Neural crest cell (in vitro differentiated cells): Measurements from ENCODE around the gene SLC35E2B. TPM values are rescaled to one million over a fixed set of nuclear protein-coding genes. Genes with fewer than 3 reads are reported as not detected.

ENCODE experiments used
- DNase-seq: peaks from one replicate; pipeline ENCODE4 v3.0.0; 2021; ENCODE audit warnings: low read depth, mixed read lengths, low spot score
- H3K27ac Mint-ChIP-seq: one replicate; pipeline ENCODE4 v1.8.0; 2021; ENCODE audit warnings: mild to moderate bottlenecking, mixed read lengths; ENCODE audit not compliant: unreplicated experiment
- H3K27me3 Mint-ChIP-seq: 2 replicates; pipeline ENCODE4 v1.8.0; 2021; ENCODE audit warnings: low read depth, mild to moderate bottlenecking, mixed read lengths
- H3K36me3 Mint-ChIP-seq: 2 replicates; pipeline ENCODE4 v1.8.0; 2021; ENCODE audit warnings: low read depth, mild to moderate bottlenecking, mixed read lengths
- H3K4me1 Mint-ChIP-seq: 2 replicates; pipeline ENCODE4 v1.8.0; 2021; ENCODE audit warnings: mixed read lengths
- H3K4me3 Mint-ChIP-seq: one replicate; pipeline ENCODE4 v1.8.0; 2021; ENCODE audit warnings: mild to moderate bottlenecking, mixed read lengths
- H3K9me3 Mint-ChIP-seq: 2 replicates; pipeline ENCODE4 v1.8.0; 2021; ENCODE audit warnings: mixed read lengths
- total RNA-seq: library from RNA; stranded (reverse); gene quantifications from 2 replicates; pipeline ENCODE4 v1.2.1, GENCODE V29; 2021
- TF ChIP-seq, protein P1 (sequence below): fragments of 200-600 bp; sonication (generic); conservative IDR thresholded peaks from 2 replicates; pipeline ENCODE4 v1.5.0; 2021; ENCODE audit warnings: antibody characterized with exemption, mild to moderate bottlenecking

SLC35E2B gene
- total RNA-seq, 1 donor from 2014 or later = 99.0 TPM

DNA sequence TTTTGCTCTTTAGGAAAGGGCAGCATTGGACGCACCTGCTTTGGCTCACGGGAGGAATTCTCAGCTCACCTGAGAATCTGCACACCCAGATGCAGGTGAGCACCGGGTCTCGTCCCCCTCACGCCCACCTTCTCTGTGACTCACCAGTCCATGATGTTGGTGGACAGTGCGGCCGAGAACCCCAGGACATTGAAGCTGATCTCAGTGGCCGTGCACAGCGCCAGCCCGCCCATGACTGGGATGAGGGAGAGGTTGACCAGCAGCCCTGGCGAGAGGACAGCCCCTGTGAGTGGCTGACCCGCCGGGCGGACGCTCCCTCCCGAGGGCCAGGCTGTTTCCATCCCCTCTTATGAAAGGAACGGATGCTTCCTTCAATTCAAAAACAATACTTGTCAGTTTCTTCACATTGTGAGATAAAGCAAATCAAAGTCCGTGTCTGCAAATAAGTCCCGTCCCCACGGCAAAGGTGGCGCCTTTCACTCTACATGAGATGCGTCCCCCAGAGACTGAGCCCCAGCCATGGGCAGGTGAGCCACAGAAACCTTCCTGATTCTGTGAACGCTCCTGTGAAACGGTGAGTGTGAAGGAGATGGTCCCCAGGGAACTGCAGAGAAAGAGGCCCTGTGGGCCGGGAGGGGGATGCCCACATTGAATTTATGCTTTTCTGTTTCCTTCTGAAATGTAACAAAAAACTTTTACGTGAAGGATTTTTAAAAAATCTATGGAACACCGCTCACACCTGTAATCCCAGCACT is 21.1 kb downstream of the SLC35E2B start:
- Mint-ChIP-seq H3K27me3 (no peaks in the 10 kb centered on the region), H3K27ac (no peak overlapping the region), H3K4me3 (no peak overlapping the region), H3K9me3 (no peaks in the 10 kb centered on the region), H3K4me1 (no peaks in the 10 kb centered on the region), H3K36me3 (peaks cover 4% of the 10 kb centered on the region)
- TF ChIP-seq, protein P1, sequence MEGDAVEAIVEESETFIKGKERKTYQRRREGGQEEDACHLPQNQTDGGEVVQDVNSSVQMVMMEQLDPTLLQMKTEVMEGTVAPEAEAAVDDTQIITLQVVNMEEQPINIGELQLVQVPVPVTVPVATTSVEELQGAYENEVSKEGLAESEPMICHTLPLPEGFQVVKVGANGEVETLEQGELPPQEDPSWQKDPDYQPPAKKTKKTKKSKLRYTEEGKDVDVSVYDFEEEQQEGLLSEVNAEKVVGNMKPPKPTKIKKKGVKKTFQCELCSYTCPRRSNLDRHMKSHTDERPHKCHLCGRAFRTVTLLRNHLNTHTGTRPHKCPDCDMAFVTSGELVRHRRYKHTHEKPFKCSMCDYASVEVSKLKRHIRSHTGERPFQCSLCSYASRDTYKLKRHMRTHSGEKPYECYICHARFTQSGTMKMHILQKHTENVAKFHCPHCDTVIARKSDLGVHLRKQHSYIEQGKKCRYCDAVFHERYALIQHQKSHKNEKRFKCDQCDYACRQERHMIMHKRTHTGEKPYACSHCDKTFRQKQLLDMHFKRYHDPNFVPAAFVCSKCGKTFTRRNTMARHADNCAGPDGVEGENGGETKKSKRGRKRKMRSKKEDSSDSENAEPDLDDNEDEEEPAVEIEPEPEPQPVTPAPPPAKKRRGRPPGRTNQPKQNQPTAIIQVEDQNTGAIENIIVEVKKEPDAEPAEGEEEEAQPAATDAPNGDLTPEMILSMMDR = no peak
- no peak for DNase-seq

DNA sequence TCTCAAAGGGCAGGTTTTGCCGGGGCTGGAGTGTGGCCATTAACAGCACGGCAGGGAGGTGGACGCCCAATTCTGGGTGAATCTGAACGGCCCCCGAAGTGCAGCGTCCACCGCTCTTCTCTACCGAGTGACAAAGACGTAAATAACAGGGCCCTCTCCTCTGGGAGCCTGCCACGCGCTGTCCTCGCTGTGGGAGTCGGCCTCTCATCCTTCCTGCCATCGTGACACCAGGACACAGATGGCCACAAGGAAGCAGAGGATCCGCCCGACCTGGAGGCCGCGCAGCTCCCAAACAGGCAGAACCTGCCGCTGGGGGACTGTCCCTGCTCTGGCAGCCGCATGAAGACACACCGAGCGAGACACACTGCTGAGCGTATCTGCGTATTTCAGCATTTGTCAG is 21.7 kb downstream of the SLC35E2B start:
- DNase-seq = no peak
- H3K36me3 Mint-ChIP-seq = peaks cover 4% of the 10 kb centered on the region
- no peaks in the 10 kb centered on the region for H3K9me3 Mint-ChIP-seq
- no peaks in the 10 kb centered on the region for H3K27me3 Mint-ChIP-seq
- TF ChIP-seq, protein P1 = no peak
- H3K27ac Mint-ChIP-seq = no peak overlapping the region
- H3K4me1 Mint-ChIP-seq = no peaks in the 10 kb centered on the region
- no peak overlapping the region for H3K4me3 Mint-ChIP-seq

DNA sequence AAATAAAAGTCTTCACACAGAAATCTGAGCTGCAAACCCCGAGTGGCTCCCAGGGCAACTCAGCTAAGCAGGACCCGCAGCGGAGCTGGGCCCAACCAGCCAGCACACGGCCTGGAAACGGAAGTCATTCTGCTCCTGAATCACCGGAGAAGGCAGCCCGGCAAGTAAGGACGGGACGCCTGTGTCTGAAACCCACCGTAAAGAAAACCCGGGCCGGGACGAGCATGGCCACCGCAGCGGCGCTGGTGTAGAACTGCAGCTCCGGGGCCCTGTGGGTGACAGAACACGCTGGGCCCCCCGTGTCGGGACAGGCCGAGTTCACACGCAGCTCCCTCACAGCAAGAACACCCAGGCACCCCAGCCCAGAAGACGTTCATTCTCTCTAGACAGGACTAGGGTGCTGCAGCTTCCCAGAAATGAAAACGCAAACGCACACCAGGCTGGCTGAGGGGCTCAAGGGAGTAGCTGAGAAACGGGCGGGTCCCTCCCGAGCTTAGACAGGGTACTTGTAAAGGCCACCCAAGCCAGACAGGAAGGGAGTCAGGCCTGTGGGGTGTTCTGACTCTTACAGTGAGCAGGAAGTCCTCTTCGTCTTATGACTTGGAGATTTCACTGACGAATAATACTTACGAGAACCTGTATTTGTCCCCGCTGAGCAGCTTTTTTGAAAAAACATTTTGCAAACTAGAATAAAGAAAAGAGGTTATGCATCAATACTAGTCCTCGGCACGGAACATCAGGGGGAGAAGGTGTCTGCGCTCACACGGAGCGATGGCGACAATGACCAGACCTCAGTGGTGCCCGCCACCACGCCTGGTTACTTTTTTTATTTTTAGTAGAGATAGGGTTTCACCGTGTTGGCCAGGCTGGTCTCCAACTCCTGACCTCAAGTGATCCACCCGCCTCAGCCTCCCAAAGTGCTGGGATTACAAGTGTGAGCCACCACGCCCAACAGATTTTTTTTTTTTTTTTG is 22.8 kb downstream of the SLC35E2B start:
- TF ChIP-seq, protein P1 = no peak
- H3K27ac Mint-ChIP-seq = no peak overlapping the region
- peaks cover 4% of the 10 kb centered on the region for H3K36me3 Mint-ChIP-seq
- H3K27me3 Mint-ChIP-seq = no peaks in the 10 kb centered on the region
- no peak for DNase-seq
- H3K9me3 Mint-ChIP-seq = no peaks in the 10 kb centered on the region
- H3K4me3 Mint-ChIP-seq = no peak overlapping the region
- no peaks in the 10 kb centered on the region for H3K4me1 Mint-ChIP-seq

DNA sequence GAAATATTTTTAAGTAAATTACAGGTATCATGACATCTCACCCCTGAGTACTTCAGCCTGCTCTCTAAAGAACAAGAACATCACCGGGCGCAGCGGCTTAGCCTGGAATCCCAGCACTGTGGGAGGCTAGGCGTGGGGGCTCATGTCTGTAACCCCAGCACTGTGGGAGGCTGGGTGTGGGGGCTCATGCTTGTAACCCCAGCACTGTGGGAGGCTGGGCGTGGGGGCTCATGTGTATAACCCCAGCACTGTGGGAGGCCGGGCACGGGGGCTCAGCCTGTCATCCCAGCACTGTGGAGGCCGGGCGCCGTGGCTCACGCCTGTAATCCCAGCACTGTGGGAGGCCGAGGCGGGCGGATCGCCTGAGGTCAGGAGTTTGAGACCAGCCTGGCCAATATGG is 26.1 kb downstream of the SLC35E2B start:
- H3K36me3 Mint-ChIP-seq = peaks cover 4% of the 10 kb centered on the region
- DNase-seq = no peak
- no peaks in the 10 kb centered on the region for H3K27me3 Mint-ChIP-seq
- TF ChIP-seq, protein P1 = no peak
- H3K27ac Mint-ChIP-seq = no peak overlapping the region
- no peak overlapping the region for H3K4me3 Mint-ChIP-seq
- no peaks in the 10 kb centered on the region for H3K4me1 Mint-ChIP-seq
- no peaks in the 10 kb centered on the region for H3K9me3 Mint-ChIP-seq

DNA sequence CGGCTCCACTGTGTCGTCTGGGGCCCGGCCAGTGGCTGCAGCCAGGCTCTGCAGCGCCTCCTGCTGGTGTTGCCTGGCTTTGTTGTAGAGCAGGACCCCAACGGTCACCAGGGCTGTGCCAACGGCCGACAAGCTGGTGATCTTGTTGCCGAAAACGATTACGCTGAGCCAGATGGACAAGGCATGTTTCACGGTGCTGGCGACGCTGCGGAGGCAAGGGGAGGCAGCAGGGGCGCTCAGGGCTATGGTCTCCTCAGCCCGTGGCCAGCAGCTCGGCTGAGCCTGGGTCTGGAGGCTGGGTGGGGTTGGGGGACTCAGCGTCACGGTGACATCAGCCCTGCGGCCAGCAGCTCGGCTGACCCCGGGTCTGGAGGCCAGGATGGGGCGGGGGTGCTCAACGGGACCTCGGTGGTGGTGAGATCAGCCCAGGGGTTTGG is 26.8 kb downstream of the SLC35E2B start:
- TF ChIP-seq, protein P1 = peak; percentile 58
- H3K27ac Mint-ChIP-seq = no peak overlapping the region
- H3K27me3 Mint-ChIP-seq = no peaks in the 10 kb centered on the region
- H3K4me3 Mint-ChIP-seq = no peak overlapping the region
- no peaks in the 10 kb centered on the region for H3K4me1 Mint-ChIP-seq
- no peaks in the 10 kb centered on the region for H3K36me3 Mint-ChIP-seq
- peak; percentile 55 for DNase-seq
- no peaks in the 10 kb centered on the region for H3K9me3 Mint-ChIP-seq
